DND-41 (cell line): ENCODE results near the gene TJP3.

Experiments
- ATAC-seq: fragments of 200-7000 bp; cut with Tn5 transposase; 3 replicates; pipeline ENCODE4 v1.9.1; 2021; ENCODE audit warnings: low read depth; ENCODE audit not compliant: insufficient read depth
- DNase-seq: peaks from one replicate; pipeline ENCODE4 v3.0.0-alpha.2; 2020
- H2AFZ ChIP-seq: 2 replicates; pipeline ENCODE4 v1.6.0; 2012; ENCODE audit warnings: low read depth, low read length
- H3K27ac ChIP-seq: 2 replicates; pipeline ENCODE4 v1.5.1; 2012; ENCODE audit warnings: low read length, inconsistent platforms
- H3K27me3 ChIP-seq: fragments of 200-600 bp; sonication (generic); 2 replicates; pipeline ENCODE4 v1.6.0; 2012; ENCODE audit warnings: low read length, mild to moderate bottlenecking, inconsistent platforms; ENCODE audit not compliant: insufficient read depth, poor library complexity
- H3K36me3 ChIP-seq: 2 replicates; pipeline ENCODE4 v1.5.1; 2012; ENCODE audit warnings: low read length, inconsistent platforms; ENCODE audit not compliant: insufficient read depth
- H3K4me1 ChIP-seq: 2 replicates; pipeline ENCODE4 v1.5.1; 2012; ENCODE audit warnings: mild to moderate bottlenecking, low read length; ENCODE audit not compliant: insufficient read depth
- H3K4me2 ChIP-seq: 2 replicates; pipeline ENCODE4 v1.6.0; 2012; ENCODE audit warnings: mild to moderate bottlenecking, moderate library complexity, low read length, inconsistent platforms; ENCODE audit not compliant: insufficient read depth
- H3K4me3 ChIP-seq, 2 experiments: fragments of 200-600 bp in 1 of 2; shearing (Covaris generic) in 1 of 2; 2 replicates each; pipeline ENCODE4 v1.5.1; 2012 to 2016; ENCODE audit warnings: inconsistent platforms in 2 of 2, low read length in 2 of 2, mild to moderate bottlenecking in 2 of 2, low read depth in 1 of 2, moderate library complexity in 1 of 2
- H3K79me2 ChIP-seq: 2 replicates; pipeline ENCODE4 v1.6.0; 2012; ENCODE audit warnings: low read length, inconsistent platforms; ENCODE audit not compliant: insufficient read depth
- H3K9ac ChIP-seq: 2 replicates; pipeline ENCODE4 v1.6.0; 2012; ENCODE audit warnings: low read depth, mild to moderate bottlenecking, inconsistent platforms, low read length, moderate library complexity
- H3K9me3 ChIP-seq: 2 replicates; pipeline ENCODE4 v1.5.1; 2012; ENCODE audit warnings: low read length, moderate library complexity, mild to moderate bottlenecking, inconsistent platforms; ENCODE audit not compliant: insufficient read depth, severe bottlenecking
- H4K20me1 ChIP-seq: 2 replicates; pipeline ENCODE4 v1.6.0; 2012; ENCODE audit warnings: low read length; ENCODE audit not compliant: insufficient read depth
- EZH2 ChIP-seq: IDR thresholded peaks from 3 replicates; pipeline ENCODE4 v1.6.1; 2012; ENCODE audit warnings: borderline replicate concordance, low read depth, mild to moderate bottlenecking, moderate library complexity, low read length, inconsistent platforms; ENCODE audit not compliant: severe bottlenecking
- TF ChIP-seq, protein P1 (sequence below): IDR thresholded peaks from 2 replicates; pipeline ENCODE4 v1.5.1; 2012; ENCODE audit warnings: borderline replicate concordance, low read length, moderate library complexity, mild to moderate bottlenecking; ENCODE audit not compliant: poor library complexity, severe bottlenecking; ENCODE audit errors: extremely low read depth

The TJP3 gene

DNA sequence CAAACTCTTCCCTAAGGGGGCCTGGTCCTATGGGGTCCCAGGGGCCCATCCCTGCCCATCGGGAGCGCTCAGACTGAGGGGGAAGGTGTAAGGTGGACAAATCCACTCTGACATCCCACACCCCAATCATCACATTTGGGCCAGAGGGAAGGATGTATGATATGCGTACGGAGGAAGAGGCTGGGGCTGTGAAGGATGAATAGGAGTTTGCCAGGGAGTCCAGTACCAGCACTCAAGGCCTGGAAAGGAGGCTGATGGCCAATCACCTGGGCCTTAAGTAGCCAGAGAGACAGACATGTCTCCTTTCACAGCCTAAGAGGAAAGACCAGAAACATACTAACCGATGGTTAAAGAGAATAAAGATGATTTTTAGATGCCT is 14.9 kb downstream of the TJP3 start:
- DNase-seq: no peak
- no peaks in the 10 kb centered on the region for H3K36me3 ChIP-seq
- no peak for TF ChIP-seq EZH2
- TF ChIP-seq, protein P1, sequence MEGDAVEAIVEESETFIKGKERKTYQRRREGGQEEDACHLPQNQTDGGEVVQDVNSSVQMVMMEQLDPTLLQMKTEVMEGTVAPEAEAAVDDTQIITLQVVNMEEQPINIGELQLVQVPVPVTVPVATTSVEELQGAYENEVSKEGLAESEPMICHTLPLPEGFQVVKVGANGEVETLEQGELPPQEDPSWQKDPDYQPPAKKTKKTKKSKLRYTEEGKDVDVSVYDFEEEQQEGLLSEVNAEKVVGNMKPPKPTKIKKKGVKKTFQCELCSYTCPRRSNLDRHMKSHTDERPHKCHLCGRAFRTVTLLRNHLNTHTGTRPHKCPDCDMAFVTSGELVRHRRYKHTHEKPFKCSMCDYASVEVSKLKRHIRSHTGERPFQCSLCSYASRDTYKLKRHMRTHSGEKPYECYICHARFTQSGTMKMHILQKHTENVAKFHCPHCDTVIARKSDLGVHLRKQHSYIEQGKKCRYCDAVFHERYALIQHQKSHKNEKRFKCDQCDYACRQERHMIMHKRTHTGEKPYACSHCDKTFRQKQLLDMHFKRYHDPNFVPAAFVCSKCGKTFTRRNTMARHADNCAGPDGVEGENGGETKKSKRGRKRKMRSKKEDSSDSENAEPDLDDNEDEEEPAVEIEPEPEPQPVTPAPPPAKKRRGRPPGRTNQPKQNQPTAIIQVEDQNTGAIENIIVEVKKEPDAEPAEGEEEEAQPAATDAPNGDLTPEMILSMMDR: no peak
- no peak overlapping the region for H3K4me3 ChIP-seq
- H3K4me1 ChIP-seq: peaks cover 3% of the 10 kb centered on the region; the same call in 1 of the 2 replicates
- H3K27me3 ChIP-seq: peaks cover 27% of the 10 kb centered on the region
- ATAC-seq: no peak
- H4K20me1 ChIP-seq: no peaks in the 10 kb centered on the region
- no peak overlapping the region for H3K9ac ChIP-seq
- H3K27ac ChIP-seq: no peak overlapping the region
- no peaks in the 10 kb centered on the region for H3K79me2 ChIP-seq
- H2AFZ ChIP-seq: no peak overlapping the region
- no peak overlapping the region for H3K4me2 ChIP-seq
- H3K9me3 ChIP-seq: no peaks in the 10 kb centered on the region

DNA sequence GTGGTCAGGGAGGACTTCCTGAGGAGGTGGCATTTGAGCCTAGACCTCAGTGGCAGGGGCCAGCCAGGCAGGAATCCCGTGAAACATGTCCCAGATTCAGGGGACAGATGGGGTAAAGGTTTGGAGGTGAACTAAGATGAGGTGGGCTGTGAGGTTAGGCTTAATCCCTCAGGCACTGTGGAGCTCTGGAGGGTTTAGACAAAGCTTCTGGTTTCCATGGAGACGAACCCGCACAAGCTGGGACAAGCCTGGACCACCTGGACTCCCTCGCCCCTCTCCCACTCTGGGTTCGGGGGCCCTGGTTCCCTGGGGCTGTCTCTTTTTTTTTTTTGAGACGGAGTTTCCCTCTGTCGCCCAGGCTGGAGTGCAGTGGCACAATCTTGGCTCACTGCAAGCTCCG is 15.7 kb downstream of the TJP3 start:
- no peak overlapping the region for H3K27ac ChIP-seq
- H3K79me2 ChIP-seq: no peaks in the 10 kb centered on the region
- no peak for TF ChIP-seq EZH2
- TF ChIP-seq, protein P1: no peak
- H4K20me1 ChIP-seq: no peaks in the 10 kb centered on the region
- no peak overlapping the region for H2AFZ ChIP-seq
- DNase-seq (no peak), ATAC-seq (no peak; the same call in 2 of the 3 replicates)
- no peak overlapping the region for H3K9ac ChIP-seq
- H3K4me1 ChIP-seq: peaks cover 3% of the 10 kb centered on the region; the same call in 1 of the 2 replicates
- no peak overlapping the region for H3K4me2 ChIP-seq
- peaks cover 27% of the 10 kb centered on the region for H3K27me3 ChIP-seq
- no peaks in the 10 kb centered on the region for H3K36me3 ChIP-seq
- no peak overlapping the region for H3K4me3 ChIP-seq
- H3K9me3 ChIP-seq: no peaks in the 10 kb centered on the region

DNA sequence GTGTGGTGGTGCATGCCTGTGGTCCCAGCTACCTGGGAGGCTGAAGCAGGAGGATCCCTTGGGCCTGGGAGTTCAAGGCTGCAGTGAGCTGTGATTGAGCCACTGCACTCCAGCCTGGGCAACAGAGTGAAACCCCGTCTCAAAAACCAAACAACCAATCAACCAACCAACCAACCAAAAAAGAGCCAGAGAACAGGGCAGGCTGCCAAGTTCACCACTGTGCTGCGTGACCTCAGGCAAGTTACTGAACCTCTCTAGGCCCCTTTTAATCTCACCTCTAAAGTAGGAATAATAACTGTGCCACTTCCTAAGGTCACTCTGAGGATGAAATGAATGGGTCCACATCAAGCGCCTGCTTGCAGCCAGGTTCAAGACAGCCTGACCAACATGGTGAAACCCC is 16.9 kb downstream of the TJP3 start:
- Histone ChIP-seq H3K79me2 (no peaks in the 10 kb centered on the region), H3K4me1 (peaks cover 3% of the 10 kb centered on the region; the same call in 1 of the 2 replicates), H4K20me1 (no peaks in the 10 kb centered on the region), H3K4me3 (no peak overlapping the region), H3K9ac (no peak overlapping the region), H3K9me3 (no peaks in the 10 kb centered on the region), H3K36me3 (no peaks in the 10 kb centered on the region), H3K27me3 (peaks cover 27% of the 10 kb centered on the region), H2AFZ (no peak overlapping the region), H3K27ac (no peak overlapping the region), H3K4me2 (no peak overlapping the region)
- ATAC-seq: no peak
- DNase-seq: no peak
- TF ChIP-seq EZH2: no peak
- TF ChIP-seq, protein P1: no peak

DNA sequence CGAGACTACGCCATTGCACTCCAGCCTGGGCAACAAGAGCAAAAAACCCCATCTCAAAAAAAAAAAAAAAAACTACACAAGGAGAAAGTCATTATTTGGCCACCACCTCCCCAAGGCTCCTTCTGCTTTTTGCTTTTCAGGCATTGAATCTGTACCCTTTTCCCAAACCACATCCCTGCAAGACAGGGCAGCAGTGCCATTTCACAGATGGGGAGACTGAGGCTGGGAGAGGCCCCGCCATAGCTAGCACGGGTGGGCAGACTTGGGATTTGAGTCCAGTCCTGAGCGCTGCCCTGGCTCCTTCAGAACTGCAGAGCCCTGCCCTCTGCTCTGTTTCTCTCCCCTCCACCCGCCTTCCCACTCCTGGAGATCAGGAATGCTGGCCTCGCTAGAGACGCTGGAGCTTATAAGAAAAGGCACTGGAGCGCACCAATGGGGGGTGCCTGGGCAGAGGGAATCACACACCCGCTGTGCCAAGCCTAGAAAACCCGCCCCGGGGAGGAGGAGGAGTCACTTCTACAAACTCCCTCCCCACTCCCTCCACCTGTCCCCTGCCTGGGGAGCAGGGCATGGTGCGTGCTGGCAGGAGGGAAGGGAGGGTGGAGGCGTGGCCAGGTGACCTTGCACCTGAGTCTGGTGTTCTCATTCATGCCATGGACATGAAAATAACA is 17.6 kb downstream of the TJP3 start:
- H3K9ac ChIP-seq: no peak overlapping the region
- H3K27me3 ChIP-seq: peaks cover 23% of the 10 kb centered on the region
- no peaks in the 10 kb centered on the region for H3K9me3 ChIP-seq
- H3K4me1 ChIP-seq: peaks cover 3% of the 10 kb centered on the region; the same call in 1 of the 2 replicates
- no peak overlapping the region for H3K27ac ChIP-seq
- ATAC-seq: no peak
- no peak overlapping the region for H2AFZ ChIP-seq
- no peaks in the 10 kb centered on the region for H4K20me1 ChIP-seq
- no peak for DNase-seq
- no peaks in the 10 kb centered on the region for H3K79me2 ChIP-seq
- H3K4me3 ChIP-seq: no peak overlapping the region
- H3K4me2 ChIP-seq: no peak overlapping the region
- H3K36me3 ChIP-seq: no peaks in the 10 kb centered on the region
- TF ChIP-seq, protein P1: no peak
- no peak for TF ChIP-seq EZH2
